Activated CD4-positive, alpha-beta T cell treated with anti-CD3 and anti-CD28 coated beads, Interleukin-2, amount 10 ng/mL, durations not matched to agents 24 days and 14 days (primary cell): ENCODE results near the gene CTNNBL1. TPM values are rescaled to one million over a fixed set of nuclear protein-coding genes. Genes with fewer than 3 reads are reported as not detected.

ENCODE experiments used
- DNase-seq: peaks from one replicate; pipeline ENCODE4 v3.0.0; 2022
- H3K27ac Mint-ChIP-seq: one replicate; pipeline ENCODE4 v1.8.0; 2022; ENCODE audit warnings: mild to moderate bottlenecking, mixed read lengths
- H3K27me3 Mint-ChIP-seq: one replicate; pipeline ENCODE4 v1.8.0; 2022; ENCODE audit warnings: mixed read lengths
- H3K36me3 Mint-ChIP-seq: one replicate; pipeline ENCODE4 v1.8.0; 2022; ENCODE audit warnings: low read depth, mild to moderate bottlenecking, mixed read lengths
- H3K4me1 Mint-ChIP-seq: one replicate; pipeline ENCODE4 v1.8.0; 2021; ENCODE audit warnings: mixed read lengths
- H3K4me3 Mint-ChIP-seq: one replicate; pipeline ENCODE4 v1.8.0; 2022; ENCODE audit warnings: mild to moderate bottlenecking, moderate library complexity, mixed read lengths
- H3K9me3 Mint-ChIP-seq: one replicate; pipeline ENCODE4 v1.8.0; 2021; ENCODE audit warnings: mixed read lengths
- intact Hi-C: fragments of 100-400 bp; cut with micrococcal nuclease; formaldehyde crosslinking; loops from one replicate; pipeline ENCODE4 v1.15.1; 2023
- total RNA-seq: library from RNA; stranded (reverse); gene quantifications from 2 replicates; pipeline ENCODE4 v1.2.3, GENCODE V29; 2022

Gene CTNNBL1
- total RNA-seq, 1 donor from 2014 or later, result 105 TPM

- intact Hi-C loops, result no loop called here
- Mint-ChIP-seq H3K27me3 (no peaks in the 10 kb centered on the region), H3K4me1 (no peaks in the 10 kb centered on the region), H3K4me3 (no peak overlapping the region), H3K27ac (no peak overlapping the region), H3K9me3 (no peaks in the 10 kb centered on the region), H3K36me3 (no peaks in the 10 kb centered on the region)
- no peak for DNase-seq
Observed at GRCh38 chr20:37829128-37829527, 135.3 kb downstream of the CTNNBL1 start.

DNA sequence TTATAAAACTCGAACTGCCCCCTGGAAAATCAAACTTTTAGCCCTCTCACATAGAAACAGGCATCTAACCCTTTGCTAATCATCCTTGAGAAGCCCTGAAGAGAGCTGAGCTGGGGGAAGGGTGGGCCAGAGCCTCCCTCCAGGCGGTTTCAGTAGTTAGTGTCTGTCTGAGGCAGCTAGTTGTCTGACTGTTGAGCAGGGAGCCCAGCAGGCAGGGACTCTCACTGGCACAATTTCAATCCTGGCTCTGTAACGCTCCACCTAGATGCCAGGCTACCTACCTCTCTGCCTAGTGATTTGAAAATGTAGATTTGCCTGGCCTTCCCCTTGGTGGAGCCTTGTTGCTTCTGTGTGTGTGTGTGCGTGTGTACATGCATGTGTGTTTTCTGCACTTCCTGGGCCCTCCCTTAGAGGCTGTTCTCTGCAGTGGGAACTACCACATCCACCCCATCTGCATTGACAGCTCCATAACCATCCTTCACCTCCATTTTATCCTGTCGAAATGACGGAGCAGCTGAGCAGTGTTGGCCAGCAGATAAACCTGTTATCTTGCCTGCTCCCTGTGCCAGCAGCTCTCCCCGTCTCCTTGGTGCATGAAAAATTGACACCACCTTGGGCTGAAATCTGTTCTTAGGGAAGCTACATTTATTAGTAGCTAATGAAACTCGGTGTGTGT lies 139.5 kb downstream of the CTNNBL1 start:
- H3K9me3 Mint-ChIP-seq, result no peaks in the 10 kb centered on the region
- no peaks in the 10 kb centered on the region for H3K36me3 Mint-ChIP-seq
- H3K4me1 Mint-ChIP-seq, result peaks cover 7% of the 10 kb centered on the region
- no peak overlapping the region for H3K27ac Mint-ChIP-seq
- intact Hi-C loops, result no loop called here
- no peak overlapping the region for H3K4me3 Mint-ChIP-seq
- H3K27me3 Mint-ChIP-seq, result no peaks in the 10 kb centered on the region
- DNase-seq, result no peak

DNA sequence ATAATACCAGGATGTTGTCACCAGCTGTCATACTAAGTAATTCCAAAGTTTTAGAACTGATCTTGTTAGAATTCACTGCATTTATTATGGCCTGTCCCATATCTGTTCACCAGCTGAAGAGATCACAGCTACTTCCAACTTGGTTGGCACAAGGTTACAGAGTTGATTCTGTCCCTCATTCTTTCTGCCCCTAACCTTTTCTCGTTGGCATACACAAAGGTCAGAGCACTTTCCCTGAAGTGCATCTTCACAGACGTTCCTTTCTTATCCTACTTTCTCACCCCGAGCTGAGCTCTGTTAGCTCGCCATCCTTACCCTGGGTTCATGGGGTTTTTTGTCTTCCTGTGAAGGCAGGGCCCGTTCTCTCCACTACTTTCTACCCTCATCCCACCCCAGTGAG lies 143.1 kb downstream of the CTNNBL1 start:
- Mint-ChIP-seq H3K9me3 (no peaks in the 10 kb centered on the region), H3K27ac (no peak overlapping the region)

DNA sequence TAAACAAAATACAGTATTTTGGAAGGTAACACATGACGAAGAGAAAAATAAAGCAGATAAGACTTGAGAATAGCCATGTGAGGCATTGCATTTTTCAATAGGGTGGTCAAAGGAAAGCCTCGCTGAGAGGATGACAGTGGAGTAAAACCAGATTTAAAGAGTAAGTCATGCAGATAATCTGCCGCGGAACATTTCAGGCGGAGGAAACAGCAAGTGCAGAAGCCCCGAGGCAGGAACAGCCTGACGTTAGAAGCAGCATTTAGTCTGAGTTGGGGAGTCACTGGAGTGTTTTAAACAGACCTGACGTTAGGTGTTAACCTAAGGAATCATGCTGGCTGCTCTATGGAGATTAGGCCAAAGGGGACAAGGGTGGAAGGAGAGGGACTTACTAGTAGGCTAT lies 144.1 kb downstream of the CTNNBL1 start:
- Mint-ChIP-seq H3K27ac (no peak overlapping the region), H3K4me1 (peaks cover 7% of the 10 kb centered on the region), H3K4me3 (no peak overlapping the region), H3K36me3 (peaks cover 11% of the 10 kb centered on the region), H3K9me3 (no peaks in the 10 kb centered on the region), H3K27me3 (no peaks in the 10 kb centered on the region)
- intact Hi-C loops, result no loop called here
- no peak for DNase-seq

More for the DNA sequence above, 143.1 kb downstream of the CTNNBL1 start:
- Mint-ChIP-seq H3K4me1 (peaks cover 7% of the 10 kb centered on the region), H3K4me3 (no peak overlapping the region), H3K36me3 (peaks cover 4% of the 10 kb centered on the region), H3K27me3 (no peaks in the 10 kb centered on the region)
- intact Hi-C loops, result no loop called here
- DNase-seq, result no peak

DNA sequence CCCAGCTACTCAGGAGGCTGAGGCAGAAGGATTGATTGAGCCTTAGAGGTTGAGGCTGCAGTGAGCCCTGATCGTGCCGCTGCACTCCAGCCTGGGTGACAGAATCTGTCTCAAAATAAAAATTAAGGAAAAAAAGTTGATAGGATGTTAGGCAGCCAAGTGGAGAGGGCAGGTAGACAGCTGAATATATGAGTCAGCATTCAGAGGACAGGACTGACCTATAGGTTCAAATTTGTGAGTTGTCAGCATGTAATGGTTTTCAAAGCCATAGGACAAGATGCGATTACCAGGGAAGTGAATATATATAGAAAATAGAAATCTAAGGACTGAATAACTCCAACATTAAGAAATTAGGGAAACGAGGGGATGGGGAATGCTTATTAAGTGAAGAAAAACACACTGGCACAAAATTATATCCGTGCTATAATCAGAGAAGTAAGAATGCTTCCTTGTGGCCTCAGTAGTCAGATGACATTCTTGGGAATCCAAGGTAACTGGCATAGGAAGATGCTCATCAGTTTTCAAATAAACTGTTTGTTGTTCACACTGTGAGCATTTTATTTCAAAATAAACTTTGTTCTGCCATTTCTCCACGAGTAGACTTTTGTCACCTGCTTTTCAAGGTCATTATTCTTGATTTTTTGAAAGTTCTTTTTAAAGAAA lies 145.1 kb downstream of the CTNNBL1 start:
- Mint-ChIP-seq H3K4me1 (peaks cover 7% of the 10 kb centered on the region), H3K36me3 (peaks cover 14% of the 10 kb centered on the region), H3K4me3 (no peak overlapping the region), H3K27me3 (no peaks in the 10 kb centered on the region), H3K27ac (no peak overlapping the region), H3K9me3 (no peaks in the 10 kb centered on the region)
- no peak for DNase-seq
- intact Hi-C loops, result no loop called here

DNA sequence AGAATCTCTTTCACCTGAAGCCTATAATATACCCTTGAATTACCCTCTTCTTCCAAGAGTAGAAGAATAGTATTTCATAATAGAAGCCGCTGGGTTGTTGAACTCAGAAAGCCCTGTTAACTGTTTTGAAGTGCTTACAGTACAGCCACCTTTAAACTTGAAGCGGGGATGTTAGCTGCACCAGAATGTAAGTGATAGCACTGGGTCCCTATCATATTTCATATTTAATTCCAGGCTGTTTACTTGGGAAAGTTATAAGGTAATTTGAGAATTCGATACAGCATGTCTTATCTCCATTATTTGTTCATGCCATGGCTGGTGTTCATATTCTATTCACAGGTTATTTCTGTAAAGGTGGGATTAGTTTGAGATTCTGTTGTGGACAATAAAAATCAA lies 145.6 kb downstream of the CTNNBL1 start:
- no peak for DNase-seq

DNA sequence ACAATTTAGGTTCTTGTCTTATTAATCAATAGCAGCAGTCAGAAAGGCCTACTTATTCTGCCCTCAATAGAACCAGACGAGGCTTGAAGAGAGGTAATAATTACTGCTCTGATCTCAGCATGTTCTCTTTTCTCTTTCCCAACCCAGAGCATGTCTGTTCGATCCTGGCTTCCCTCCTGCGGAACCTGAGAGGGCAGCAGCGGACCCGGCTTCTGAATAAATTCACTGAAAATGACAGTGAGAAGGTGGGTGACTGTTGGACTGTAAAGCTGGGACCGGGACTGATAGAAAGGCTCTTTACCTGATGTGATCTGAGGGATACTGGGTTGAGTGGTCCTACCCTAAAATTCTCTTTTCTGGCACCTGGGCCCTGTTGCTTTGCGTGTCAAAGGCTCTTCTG lies 146.1 kb downstream of the CTNNBL1 start:
- Mint-ChIP-seq H3K27me3 (no peaks in the 10 kb centered on the region), H3K36me3 (peaks cover 14% of the 10 kb centered on the region), H3K4me1 (peaks cover 7% of the 10 kb centered on the region), H3K9me3 (no peaks in the 10 kb centered on the region), H3K27ac (no peak overlapping the region), H3K4me3 (no peak overlapping the region)
- DNase-seq, result no peak
- intact Hi-C loops, result no loop called here

More for the DNA sequence above, 145.6 kb downstream of the CTNNBL1 start:
- intact Hi-C loops, result no loop called here
- Mint-ChIP-seq H3K36me3 (peaks cover 14% of the 10 kb centered on the region), H3K9me3 (no peaks in the 10 kb centered on the region), H3K27me3 (no peaks in the 10 kb centered on the region), H3K4me1 (peaks cover 7% of the 10 kb centered on the region), H3K4me3 (no peak overlapping the region), H3K27ac (no peak overlapping the region)

- Mint-ChIP-seq H3K4me1 (peaks cover 5% of the 10 kb centered on the region), H3K27ac (no peak overlapping the region), H3K4me3 (no peak overlapping the region), H3K27me3 (no peaks in the 10 kb centered on the region), H3K9me3 (no peaks in the 10 kb centered on the region), H3K36me3 (peaks cover 16% of the 10 kb centered on the region)
- intact Hi-C loops, result no loop called here
- DNase-seq, result no peak
Observed at GRCh38 chr20:37841389-37841788, 147.6 kb downstream of the CTNNBL1 start.

GRCh38 chr20:37841971-37842370 lies 148.1 kb downstream of the CTNNBL1 start:
- Mint-ChIP-seq H3K27ac (no peak overlapping the region), H3K36me3 (peaks cover 16% of the 10 kb centered on the region), H3K9me3 (no peaks in the 10 kb centered on the region), H3K27me3 (no peaks in the 10 kb centered on the region), H3K4me3 (no peak overlapping the region), H3K4me1 (no peaks in the 10 kb centered on the region)
- DNase-seq, result no peak
- intact Hi-C loops, result no loop called here

GRCh38 chr20:37845241-37845681 lies 151.4 kb downstream of the CTNNBL1 start:
- no peak overlapping the region for H3K27ac Mint-ChIP-seq
- H3K36me3 Mint-ChIP-seq, result peaks cover 18% of the 10 kb centered on the region
- H3K4me1 Mint-ChIP-seq, result no peaks in the 10 kb centered on the region
- intact Hi-C loops, result no loop called here
- no peaks in the 10 kb centered on the region for H3K9me3 Mint-ChIP-seq
- no peak overlapping the region for H3K4me3 Mint-ChIP-seq
- no peaks in the 10 kb centered on the region for H3K27me3 Mint-ChIP-seq
- DNase-seq, result no peak

DNA sequence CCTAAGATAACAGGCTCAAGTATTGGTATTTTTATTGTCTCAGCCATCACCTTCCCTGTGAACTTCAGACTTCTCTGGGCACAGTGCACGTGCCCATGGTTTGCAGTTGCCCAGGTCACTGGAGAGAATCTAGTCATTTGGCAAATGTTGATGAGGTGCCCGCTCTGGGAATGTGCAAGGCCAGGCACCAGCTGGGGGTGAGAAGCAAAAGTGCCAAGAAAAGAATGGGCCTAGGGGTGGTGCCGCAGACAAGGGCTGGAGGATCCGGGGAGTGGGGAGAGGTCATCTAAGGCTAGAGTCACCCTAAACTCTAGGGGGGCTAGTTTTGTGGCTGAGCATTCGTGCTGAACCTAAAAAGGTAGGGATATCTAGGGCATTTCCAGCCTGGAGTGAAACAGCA lies 152.0 kb downstream of the CTNNBL1 start:
- intact Hi-C loops, result no loop called here
- no peaks in the 10 kb centered on the region for H3K27me3 Mint-ChIP-seq
- no peak overlapping the region for H3K4me3 Mint-ChIP-seq
- H3K9me3 Mint-ChIP-seq, result no peaks in the 10 kb centered on the region
- H3K27ac Mint-ChIP-seq, result no peak overlapping the region
- no peak for DNase-seq
- no peaks in the 10 kb centered on the region for H3K4me1 Mint-ChIP-seq
- peaks cover 16% of the 10 kb centered on the region for H3K36me3 Mint-ChIP-seq

- H3K4me1 Mint-ChIP-seq, result no peaks in the 10 kb centered on the region
- no peak overlapping the region for H3K27ac Mint-ChIP-seq
- peaks cover 16% of the 10 kb centered on the region for H3K36me3 Mint-ChIP-seq
- DNase-seq, result no peak
- intact Hi-C loops, result no loop called here
- no peak overlapping the region for H3K4me3 Mint-ChIP-seq
- H3K9me3 Mint-ChIP-seq, result no peaks in the 10 kb centered on the region
- no peaks in the 10 kb centered on the region for H3K27me3 Mint-ChIP-seq
Observed at GRCh38 chr20:37846573-37846972, 152.7 kb downstream of the CTNNBL1 start.

- no peak overlapping the region for H3K27ac Mint-ChIP-seq
- intact Hi-C loops, result no loop called here
- peaks cover 2% of the 10 kb centered on the region for H3K4me1 Mint-ChIP-seq
- H3K4me3 Mint-ChIP-seq, result no peak overlapping the region
- H3K27me3 Mint-ChIP-seq, result no peaks in the 10 kb centered on the region
- H3K9me3 Mint-ChIP-seq, result no peaks in the 10 kb centered on the region
- peaks cover 8% of the 10 kb centered on the region for H3K36me3 Mint-ChIP-seq
- no peak for DNase-seq
Observed at GRCh38 chr20:37848706-37849105, 154.9 kb downstream of the CTNNBL1 start.

- intact Hi-C loops, result no loop called here
- DNase-seq, result no peak
- Mint-ChIP-seq H3K27ac (no peak overlapping the region), H3K36me3 (peaks cover 8% of the 10 kb centered on the region), H3K4me3 (no peak overlapping the region), H3K27me3 (no peaks in the 10 kb centered on the region), H3K4me1 (peaks cover 2% of the 10 kb centered on the region), H3K9me3 (no peaks in the 10 kb centered on the region)
Observed at GRCh38 chr20:37849156-37849555, 155.3 kb downstream of the CTNNBL1 start.

DNA sequence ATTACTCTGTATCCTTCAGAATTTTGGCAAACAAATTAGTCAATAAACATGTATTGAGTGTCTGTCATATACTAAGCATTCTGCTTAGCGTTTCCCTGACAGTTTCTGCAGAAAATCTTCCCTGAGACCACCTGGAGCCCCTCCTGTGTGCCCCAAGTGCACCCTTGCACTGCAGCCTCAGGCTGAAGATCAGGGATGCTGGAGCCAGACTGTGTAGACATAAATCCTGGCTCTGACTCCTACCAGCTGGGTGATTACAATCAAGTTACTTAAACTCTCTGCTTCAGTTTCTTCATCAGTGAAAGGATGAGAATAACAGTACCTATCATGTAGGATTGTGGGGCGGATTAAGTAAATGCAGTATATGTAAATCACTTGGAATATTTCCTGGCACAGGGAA lies 155.7 kb downstream of the CTNNBL1 start:
- intact Hi-C loops, result no loop called here
- Mint-ChIP-seq H3K4me3 (no peak overlapping the region), H3K36me3 (peaks cover 8% of the 10 kb centered on the region), H3K27ac (no peak overlapping the region), H3K27me3 (no peaks in the 10 kb centered on the region), H3K9me3 (no peaks in the 10 kb centered on the region), H3K4me1 (peaks cover 2% of the 10 kb centered on the region)
- DNase-seq, result no peak
